Measurements from ENCODE around the gene FKBP2. TPM values are rescaled to one million over a fixed set of nuclear protein-coding genes. Genes with fewer than 3 reads are reported as not detected.
A peak's percentile ranks its signal among the peaks of the same experiment; 100 is the strongest.

The FKBP2 gene
- total and polyA plus RNA-seq, 8 donors = 15.2 to 257 (median 57.6) TPM

DNA sequence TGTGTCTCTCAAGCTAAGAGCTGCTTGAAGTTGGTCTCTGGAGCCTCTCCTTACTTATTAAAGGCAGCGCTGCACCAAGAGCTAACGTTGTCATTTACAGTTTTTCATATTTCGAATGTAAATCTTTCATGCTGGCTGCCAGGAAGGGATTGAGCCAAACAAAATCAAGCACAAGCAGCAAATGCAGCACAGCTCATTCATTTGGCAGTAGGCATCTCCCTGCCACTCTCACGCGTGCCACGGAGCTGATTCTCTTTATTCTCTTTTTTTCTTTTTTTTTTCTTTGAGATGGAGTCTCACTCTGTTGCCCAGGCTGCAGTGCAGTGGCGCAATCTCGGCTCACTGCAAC lies 8.0 kb upstream of the FKBP2 start:
- peak overlapping the region in 2 of 5 donors; percentile 26 to 94 for H3K27ac ChIP-seq
- H3K4me3 ChIP-seq = no peak overlapping the region
- TF ChIP-seq POLR2AphosphoS5 (IDR thresholded peaks at IDR 0.05) (no peak), POLR2A (IDR thresholded peaks at IDR 0.05) (no peak), EP300 (IDR thresholded peaks at IDR 0.05) (no peak)
- TF ChIP-seq, protein P1, sequence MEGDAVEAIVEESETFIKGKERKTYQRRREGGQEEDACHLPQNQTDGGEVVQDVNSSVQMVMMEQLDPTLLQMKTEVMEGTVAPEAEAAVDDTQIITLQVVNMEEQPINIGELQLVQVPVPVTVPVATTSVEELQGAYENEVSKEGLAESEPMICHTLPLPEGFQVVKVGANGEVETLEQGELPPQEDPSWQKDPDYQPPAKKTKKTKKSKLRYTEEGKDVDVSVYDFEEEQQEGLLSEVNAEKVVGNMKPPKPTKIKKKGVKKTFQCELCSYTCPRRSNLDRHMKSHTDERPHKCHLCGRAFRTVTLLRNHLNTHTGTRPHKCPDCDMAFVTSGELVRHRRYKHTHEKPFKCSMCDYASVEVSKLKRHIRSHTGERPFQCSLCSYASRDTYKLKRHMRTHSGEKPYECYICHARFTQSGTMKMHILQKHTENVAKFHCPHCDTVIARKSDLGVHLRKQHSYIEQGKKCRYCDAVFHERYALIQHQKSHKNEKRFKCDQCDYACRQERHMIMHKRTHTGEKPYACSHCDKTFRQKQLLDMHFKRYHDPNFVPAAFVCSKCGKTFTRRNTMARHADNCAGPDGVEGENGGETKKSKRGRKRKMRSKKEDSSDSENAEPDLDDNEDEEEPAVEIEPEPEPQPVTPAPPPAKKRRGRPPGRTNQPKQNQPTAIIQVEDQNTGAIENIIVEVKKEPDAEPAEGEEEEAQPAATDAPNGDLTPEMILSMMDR (IDR thresholded peaks at IDR 0.05) = no peak
- DNase-seq = no peak
- peaks cover 5 to 15% (median 9%) of the 10 kb centered on the region in 4 donors for H3K36me3 ChIP-seq
- H3K9me3 ChIP-seq = no peaks in the 10 kb centered on the region
- 75 to 86% (median 85%) methylated on average over 8 of the region's 8 CpGs for WGBS, 5 donors
- H3K4me1 ChIP-seq = peaks cover 51 to 88% (median 83%) of the 10 kb centered on the region in 4 donors
- no peaks in the 10 kb centered on the region for H3K27me3 ChIP-seq
- intact Hi-C loops (cut with DNase I; ENCODE audit: low total_unique reads) = no loop called here

DNA sequence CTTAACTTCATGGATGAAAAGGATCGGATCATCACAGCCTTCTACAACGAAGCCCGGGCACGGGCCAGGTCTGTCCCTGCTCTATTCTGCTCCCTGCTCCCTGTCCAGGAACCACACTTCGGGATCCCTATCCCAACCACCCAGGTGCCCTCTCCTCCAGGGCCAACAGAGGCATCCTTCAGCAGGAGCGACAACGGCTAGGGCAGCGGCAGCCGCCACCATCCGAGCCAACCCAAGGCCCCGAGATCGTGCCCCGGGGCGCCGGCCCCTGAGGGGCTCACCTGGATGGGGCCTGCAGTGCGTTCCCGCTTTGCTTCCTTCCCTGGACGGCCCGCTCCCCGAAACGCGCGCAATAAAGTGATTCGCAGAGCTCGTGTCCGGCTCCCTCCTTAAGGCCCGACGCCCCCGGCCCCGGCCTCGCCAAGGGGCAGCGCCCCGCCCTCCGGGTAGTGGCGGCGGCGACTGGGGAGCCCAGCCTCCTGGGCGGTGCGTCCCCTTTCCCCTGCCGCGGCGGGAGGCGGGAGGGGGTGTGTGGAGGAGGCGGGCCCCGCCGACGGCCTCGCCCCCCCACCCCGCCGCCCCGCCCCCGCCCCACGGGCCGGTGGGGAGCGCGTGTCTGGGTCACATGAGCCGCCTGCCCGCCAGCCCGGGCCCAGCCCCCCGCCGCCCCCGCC lies 6.8 kb upstream of the FKBP2 start, which contains the start of gene VEGFB:
VEGFB (plus strand) TSS at position 672 of the 674 bp plus-strand sequence. CDS start 250 bp downstream, outside the sequence.
- H3K9me3 ChIP-seq = no peaks in the 10 kb centered on the region
- peak in 2 of 3 donors; percentile 48 to 64 for TF ChIP-seq POLR2AphosphoS5 (IDR thresholded peaks at IDR 0.05)
- TF ChIP-seq, protein P1 (IDR thresholded peaks at IDR 0.05) = no peak
- peak in 1 of 4 donors; percentile 8 for TF ChIP-seq POLR2A (IDR thresholded peaks at IDR 0.05)
- H3K36me3 ChIP-seq = peaks cover 15 to 26% (median 20%) of the 10 kb centered on the region in 4 donors
- H3K4me3 ChIP-seq = peak within 1 kb of the TSS; percentile 75 to 88 (median 83)
- WGBS, 5 donors = 0 to 12% (median 3%) methylated on average over 2 to 55 of the region's 62 CpGs
- no peaks in the 10 kb centered on the region for H3K27me3 ChIP-seq
- peak; percentile 81 to 90 for DNase-seq
- intact Hi-C loops (cut with DNase I; ENCODE audit: low total_unique reads) = no loop called here
- peaks cover 59 to 88% (median 85%) of the 10 kb centered on the region in 4 donors for H3K4me1 ChIP-seq
- H3K27ac ChIP-seq = peak within 1 kb of the TSS; percentile 83 to 92 (median 91)

DNA sequence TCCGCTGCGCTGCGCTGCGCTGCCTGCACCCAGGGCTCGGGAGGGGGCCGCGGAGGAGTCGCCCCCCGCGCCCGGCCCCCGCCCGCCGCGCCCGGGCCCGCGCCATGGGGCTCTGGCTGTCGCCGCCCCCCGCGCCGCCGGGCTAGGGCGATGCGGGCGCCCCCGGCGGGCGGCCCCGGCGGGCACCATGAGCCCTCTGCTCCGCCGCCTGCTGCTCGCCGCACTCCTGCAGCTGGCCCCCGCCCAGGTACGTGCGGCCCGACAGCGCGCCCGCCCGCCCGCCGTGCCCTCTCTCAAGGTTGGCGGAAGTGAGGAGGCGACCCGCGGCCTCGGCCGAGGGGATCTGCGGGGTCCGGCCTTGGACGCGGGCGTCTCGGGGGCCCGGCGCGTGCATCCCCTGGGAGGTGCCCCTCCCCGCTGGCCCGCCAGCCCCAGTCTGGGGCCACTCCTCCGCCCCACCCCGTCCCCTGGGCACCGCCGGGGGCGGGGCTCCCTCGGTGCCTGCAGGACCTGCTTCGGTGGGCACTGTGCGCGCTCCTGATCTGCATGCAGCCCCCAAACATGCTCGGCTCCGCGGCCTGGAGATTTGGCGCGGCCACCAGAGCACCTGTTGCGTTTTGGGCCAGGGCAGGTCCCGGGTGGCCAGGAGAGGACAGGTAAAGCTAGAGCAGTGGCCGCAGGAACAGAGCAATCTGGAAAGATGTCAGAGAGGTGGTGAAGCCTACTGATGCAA lies 6.1 kb upstream of the FKBP2 start:
- Histone ChIP-seq H3K36me3 (peaks cover 16 to 30% (median 21%) of the 10 kb centered on the region in 4 donors), H3K27me3 (no peaks in the 10 kb centered on the region), H3K4me1 (peaks cover 58 to 88% (median 85%) of the 10 kb centered on the region in 4 donors), H3K4me3 (peak overlapping the region; percentile 75 to 88 (median 83)), H3K9me3 (no peaks in the 10 kb centered on the region), H3K27ac (peak overlapping the region; percentile 83 to 92 (median 91))
- intact Hi-C loops (cut with DNase I; ENCODE audit: low total_unique reads) = no loop called here
- DNase-seq = peak; percentile 60 to 86
- TF ChIP-seq, protein P1 (IDR thresholded peaks at IDR 0.05) = no peak
- TF ChIP-seq POLR2AphosphoS5 (IDR thresholded peaks at IDR 0.05) (peak in 1 of 3 donors; percentile 41), EP300 (IDR thresholded peaks at IDR 0.05) (no peak), POLR2A (IDR thresholded peaks at IDR 0.05) (no peak)
- 1 to 17% (median 2%) methylated on average over 1 to 80 of the region's 80 CpGs for WGBS, 5 donors

DNA sequence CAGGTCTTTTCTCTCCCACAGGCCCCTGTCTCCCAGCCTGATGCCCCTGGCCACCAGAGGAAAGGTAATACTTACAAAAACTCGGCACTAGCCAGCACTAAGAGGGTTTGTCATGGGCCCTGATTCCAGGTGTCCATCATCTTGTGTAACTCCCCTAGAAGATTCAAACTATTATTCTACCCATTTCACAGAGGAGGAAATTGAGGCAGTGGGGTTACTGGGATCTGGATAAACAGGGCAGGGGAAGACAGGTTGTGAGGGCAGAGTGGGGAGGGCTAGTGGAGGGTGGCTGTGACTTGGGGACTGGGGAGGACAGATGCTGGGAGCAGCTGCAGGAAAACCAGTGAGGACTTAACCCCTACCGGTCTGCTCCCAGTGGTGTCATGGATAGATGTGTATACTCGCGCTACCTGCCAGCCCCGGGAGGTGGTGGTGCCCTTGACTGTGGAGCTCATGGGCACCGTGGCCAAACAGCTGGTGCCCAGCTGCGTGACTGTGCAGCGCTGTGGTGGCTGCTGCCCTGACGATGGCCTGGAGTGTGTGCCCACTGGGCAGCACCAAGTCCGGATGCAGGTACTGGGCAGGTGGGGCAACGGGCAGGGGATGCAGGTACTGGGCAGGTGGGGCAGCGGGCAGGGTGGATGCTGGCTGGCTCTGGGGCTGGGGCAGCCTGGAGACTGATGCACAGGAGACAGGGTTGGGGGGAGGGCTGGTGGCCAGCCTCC lies 5.3 kb upstream of the FKBP2 start:
- DNase-seq = no peak
- intact Hi-C loops (cut with DNase I; ENCODE audit: low total_unique reads) = no loop called here
- WGBS, 5 donors = 60 to 77% (median 71%) methylated on average over 10 to 12 of the region's 12 CpGs
- peak overlapping the region; percentile 75 to 88 (median 83) for H3K4me3 ChIP-seq
- H3K36me3 ChIP-seq = peaks cover 16 to 30% (median 21%) of the 10 kb centered on the region in 4 donors
- peaks cover 64 to 93% (median 91%) of the 10 kb centered on the region in 4 donors for H3K4me1 ChIP-seq
- H3K27me3 ChIP-seq = no peaks in the 10 kb centered on the region
- H3K27ac ChIP-seq = peak overlapping the region; percentile 83 to 92 (median 91)
- H3K9me3 ChIP-seq = no peaks in the 10 kb centered on the region
- no peak for TF ChIP-seq EP300 (IDR thresholded peaks at IDR 0.05)
